Liver (tissue), 3 donors: ENCODE data around the gene TMEM178B.

Source experiments
- ATF3 ChIP-seq: IDR thresholded peaks from 2 replicates; pipeline ENCODE4 v1.6.1; 2016; ENCODE audit warnings: antibody characterized with exemption
- CTCF ChIP-seq: fragments of 150-350 bp; IDR thresholded peaks from 2 replicates; pipeline ENCODE4 v1.5.1; 2017; ENCODE audit warnings: improper control_type of control experiment, low read depth, low read length; ENCODE audit not compliant: missing input control
- EGR1 ChIP-seq, 2 donors: IDR thresholded peaks; 2 replicates each; pipeline ENCODE4 v1.6.1; 2016 to 2018; ENCODE audit warnings: antibody characterized with exemption in 2 of 2, low read depth in 2 of 2
- FOXA1 ChIP-seq: IDR thresholded peaks from 2 replicates; pipeline ENCODE4 v1.6.1; 2016; ENCODE audit warnings: antibody characterized with exemption
- GABPA ChIP-seq, 2 donors: IDR thresholded peaks in 1 of 2; conservative IDR thresholded peaks in 1 of 2; 2 replicates each; pipeline ENCODE4 v1.6.1; 2016; ENCODE audit warnings: antibody characterized with exemption in 2 of 2, mild to moderate bottlenecking in 1 of 2, moderate library complexity in 1 of 2
- HNF4G ChIP-seq: IDR thresholded peaks from 2 replicates; pipeline ENCODE4 v1.6.1; 2016; ENCODE audit warnings: antibody characterized with exemption
- MAX ChIP-seq: IDR thresholded peaks from 2 replicates; pipeline ENCODE4 v1.6.1; 2016; ENCODE audit warnings: antibody characterized with exemption
- NR2F2 ChIP-seq: IDR thresholded peaks from 2 replicates; pipeline ENCODE4 v1.6.1; 2016; ENCODE audit warnings: antibody characterized with exemption
- RAD21 ChIP-seq, 2 donors: IDR thresholded peaks; 2 replicates each; pipeline ENCODE4 v1.6.1; 2016; ENCODE audit warnings: antibody characterized with exemption in 2 of 2, mild to moderate bottlenecking in 2 of 2
- REST ChIP-seq: IDR thresholded peaks from 2 replicates; pipeline ENCODE4 v1.6.1; 2016; ENCODE audit warnings: antibody characterized with exemption, mild to moderate bottlenecking
- RXRA ChIP-seq, 2 donors: IDR thresholded peaks; 2 replicates each; pipeline ENCODE4 v1.6.1; 2017 to 2018; ENCODE audit warnings: antibody characterized with exemption in 2 of 2, mild to moderate bottlenecking in 1 of 2
- SP1 ChIP-seq: IDR thresholded peaks from 2 replicates; pipeline ENCODE4 v1.6.1; 2018; ENCODE audit warnings: antibody characterized with exemption, mild to moderate bottlenecking
- TAF1 ChIP-seq: conservative IDR thresholded peaks from 2 replicates; pipeline ENCODE4 v1.6.1; 2016; ENCODE audit warnings: antibody characterized with exemption, mild to moderate bottlenecking
- YY1 ChIP-seq: IDR thresholded peaks from 2 replicates; pipeline ENCODE4 v1.6.1; 2016; ENCODE audit warnings: antibody characterized with exemption, mild to moderate bottlenecking
- donor health status: healthy.
- donor health status: healthy.

- no peak for TF ChIP-seq CTCF
- TF ChIP-seq MAX, result no peak
- no peak for TF ChIP-seq SP1
- no peak for TF ChIP-seq RAD21 (IDR thresholded peaks at IDR 0.05)
- TF ChIP-seq REST, result no peak
- TF ChIP-seq FOXA1, result no peak
- TF ChIP-seq RXRA (IDR thresholded peaks at IDR 0.05), result no peak
- TF ChIP-seq GABPA (IDR thresholded peaks at IDR 0.05 in 1 of 2, conservative IDR thresholded peaks at IDR 0.05 in 1 of 2), result no peak
- no peak for TF ChIP-seq ATF3
- no peak for TF ChIP-seq YY1
- no peak for TF ChIP-seq EGR1 (IDR thresholded peaks at IDR 0.05; ENCODE audit: low read depth in 2 of 2)
- no peak for TF ChIP-seq NR2F2
- TF ChIP-seq TAF1, result no peak
- TF ChIP-seq HNF4G, result no peak
Measured at GRCh38 chr7:141427134-141427533, 353.3 kb downstream of the TMEM178B start.
